AG08395 (cell line): ENCODE results near the gene KCTD1.

Experiments
- DNase-seq: peaks from one replicate; pipeline ENCODE4 v3.0.0; 2012; ENCODE audit warnings: mixed read lengths, low spot score

Gene KCTD1

GRCh38 chr18:26480897-26481795, 67.2 kb downstream of the KCTD1 start:
- DNase-seq: peak; percentile 85

GRCh38 chr18:26479681-26480079, 68.7 kb downstream of the KCTD1 start:
- DNase-seq: peak; percentile 11

GRCh38 chr18:26479065-26479680, 69.2 kb downstream of the KCTD1 start:
- DNase-seq: no peak

- no peak for DNase-seq
Measured at GRCh38 chr18:26477828-26478466, 70.4 kb downstream of the KCTD1 start.

GRCh38 chr18:26476697-26477096, 71.7 kb downstream of the KCTD1 start:
- DNase-seq: no peak

GRCh38 chr18:26474542-26474941, 73.8 kb downstream of the KCTD1 start:
- DNase-seq: no peak

GRCh38 chr18:26473672-26474071, 74.7 kb downstream of the KCTD1 start:
- DNase-seq: no peak

- DNase-seq: no peak
Measured at GRCh38 chr18:26471826-26472225, 76.5 kb downstream of the KCTD1 start.

- DNase-seq: no peak
Measured at GRCh38 chr18:26471027-26471426, 77.3 kb downstream of the KCTD1 start.

GRCh38 chr18:26470011-26470637, 78.2 kb downstream of the KCTD1 start:
- DNase-seq: peak; percentile 58

GRCh38 chr18:26468931-26469340, 79.4 kb downstream of the KCTD1 start:
- DNase-seq: no peak

- DNase-seq: no peak
Measured at GRCh38 chr18:26466026-26466425, 82.3 kb downstream of the KCTD1 start.

GRCh38 chr18:26465431-26465830, 82.9 kb downstream of the KCTD1 start:
- no peak for DNase-seq

GRCh38 chr18:26464128-26465011, 84.0 kb downstream of the KCTD1 start:
- no peak for DNase-seq

GRCh38 chr18:26462355-26462754, 86.0 kb downstream of the KCTD1 start:
- DNase-seq: no peak

GRCh38 chr18:26461405-26461804, 86.9 kb downstream of the KCTD1 start:
- DNase-seq: no peak

GRCh38 chr18:26460449-26461091, 87.8 kb downstream of the KCTD1 start:
- no peak for DNase-seq

GRCh38 chr18:26459884-26460283, 88.5 kb downstream of the KCTD1 start:
- DNase-seq: no peak

GRCh38 chr18:26459340-26459739, 89.0 kb downstream of the KCTD1 start:
- no peak for DNase-seq

- peak; percentile 33 for DNase-seq
Measured at GRCh38 chr18:26458526-26459232, 89.7 kb downstream of the KCTD1 start.
